Smooth muscle cell of the brain vasculature (primary cell): ENCODE results near the gene DOK5.

ENCODE experiments used
- DNase-seq: peaks from one replicate; pipeline ENCODE4 v3.0.0-alpha.2; 2012; ENCODE audit warnings: low read depth, low spot score

Gene DOK5

DNA sequence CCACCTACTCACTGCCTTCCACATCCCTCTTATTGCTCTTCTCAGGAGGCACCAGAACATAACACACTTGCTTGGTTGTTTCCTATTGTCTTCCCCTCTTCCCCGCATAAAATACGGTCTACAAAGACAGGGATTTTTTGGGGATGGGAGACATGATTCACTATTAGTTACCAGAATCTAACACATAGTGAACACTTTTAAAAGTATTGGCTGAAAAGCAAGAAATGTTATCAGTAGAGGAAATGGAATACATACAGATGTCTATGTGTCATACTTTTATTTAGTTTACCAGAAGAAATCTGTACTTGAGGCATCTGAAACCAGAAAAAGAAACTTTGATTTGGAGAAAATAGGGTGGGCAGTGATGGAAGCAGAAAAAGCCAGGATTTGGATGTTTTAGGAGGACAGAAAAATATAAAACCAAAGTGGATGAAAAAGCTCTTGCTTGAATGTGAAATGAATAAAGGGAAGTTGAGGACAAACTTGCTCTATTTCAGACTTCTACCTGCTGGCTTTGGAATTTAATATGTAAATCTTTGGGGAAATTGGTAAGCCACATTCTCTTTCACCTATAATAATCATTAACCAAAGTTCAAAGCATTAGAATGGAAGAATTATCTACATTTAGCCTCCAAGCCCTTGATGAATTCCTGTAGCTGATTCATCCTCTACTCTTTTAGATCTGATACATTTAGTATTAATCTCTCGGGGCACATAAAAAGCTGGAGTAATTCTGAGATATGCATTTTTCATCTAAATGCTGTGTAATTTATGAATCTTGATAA is 82.6 kb downstream of the DOK5 start:
- DNase-seq, result no peak

DNA sequence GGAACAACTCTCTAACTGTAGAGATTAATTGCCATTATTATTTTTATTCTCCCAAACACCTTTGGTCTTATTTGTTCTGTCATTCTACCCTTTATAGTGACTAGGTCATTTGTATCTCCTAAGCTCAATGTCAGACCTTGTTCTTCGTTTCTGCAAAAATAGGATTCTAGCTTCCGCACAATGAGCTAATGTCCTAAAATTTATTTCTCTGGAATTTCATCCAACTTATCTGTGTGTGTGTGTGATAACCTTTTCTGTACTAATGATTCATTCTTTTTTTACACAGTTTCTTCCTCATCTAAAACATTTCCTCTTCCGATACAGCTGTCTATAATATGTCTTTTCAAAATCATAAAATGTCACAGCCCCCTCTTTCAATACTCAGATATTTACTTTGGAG is 84.5 kb downstream of the DOK5 start:
- no peak for DNase-seq

DNA sequence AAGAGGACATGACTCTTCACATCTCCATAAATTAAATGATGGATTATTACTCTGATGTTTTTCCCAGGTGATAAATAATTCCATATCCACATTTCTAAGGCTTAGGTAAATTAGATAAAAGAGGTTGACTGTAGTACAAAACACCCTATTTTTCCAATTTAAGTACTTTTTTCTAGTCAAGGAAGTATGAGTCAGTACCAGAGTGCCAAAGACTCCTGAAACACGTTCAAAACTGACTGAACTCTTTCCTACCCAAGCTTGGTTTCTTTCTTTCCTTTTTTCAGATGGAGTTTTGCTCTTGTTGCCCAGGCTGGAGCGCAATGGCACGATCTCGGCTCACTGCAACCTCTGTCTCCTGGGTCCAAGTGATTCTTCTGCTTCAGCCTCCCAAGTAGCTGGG is 85.0 kb downstream of the DOK5 start:
- no peak for DNase-seq

DNA sequence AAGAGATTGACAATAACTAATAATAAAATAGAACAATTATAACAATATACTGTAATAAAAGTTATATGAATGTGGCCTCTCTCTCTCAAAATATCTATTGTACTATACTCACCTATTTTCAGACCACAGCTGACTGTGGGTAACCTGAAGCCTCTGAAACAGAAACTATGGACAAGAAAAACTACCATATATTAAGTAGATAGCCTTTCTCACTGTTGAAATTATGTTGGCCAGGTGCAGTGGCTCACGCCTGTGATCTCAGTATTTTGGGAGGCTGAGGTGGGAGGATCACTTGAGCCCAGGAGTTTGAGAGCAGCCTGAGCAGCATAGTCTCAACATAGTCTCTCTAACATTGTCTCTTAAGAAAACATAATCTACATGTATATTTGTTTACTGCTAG is 89.9 kb downstream of the DOK5 start:
- DNase-seq, result no peak

DNA sequence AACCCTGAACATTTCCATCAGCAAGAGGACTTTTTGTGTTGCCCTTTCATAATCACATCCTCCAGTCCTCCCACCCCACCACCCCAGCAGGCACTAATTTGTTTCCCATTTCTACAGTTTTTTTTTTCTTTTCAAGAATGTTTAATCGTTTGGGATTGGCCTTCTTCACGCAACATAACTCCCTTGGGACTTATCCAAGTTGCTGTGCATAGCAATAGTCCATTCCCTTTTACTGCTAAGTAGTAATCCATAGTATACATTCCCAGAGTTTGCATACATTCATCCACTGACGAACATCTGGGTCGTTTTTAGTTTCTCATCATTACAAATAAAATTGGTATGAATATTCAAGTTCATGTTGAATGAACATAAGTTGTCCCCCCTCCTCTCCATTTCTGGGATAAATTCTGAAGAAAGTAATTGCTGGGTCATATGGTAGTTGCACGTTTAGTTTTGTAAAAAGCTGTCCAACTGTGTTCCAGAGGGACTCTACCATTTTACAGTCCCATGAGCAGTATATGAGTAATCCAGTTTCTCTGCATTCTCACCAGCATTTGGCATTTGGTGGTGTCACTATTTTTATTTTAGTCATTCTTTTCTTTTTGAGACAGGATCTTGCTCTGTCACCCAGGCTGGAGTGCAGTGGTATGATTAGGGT is 90.8 kb downstream of the DOK5 start:
- no peak for DNase-seq

DNA sequence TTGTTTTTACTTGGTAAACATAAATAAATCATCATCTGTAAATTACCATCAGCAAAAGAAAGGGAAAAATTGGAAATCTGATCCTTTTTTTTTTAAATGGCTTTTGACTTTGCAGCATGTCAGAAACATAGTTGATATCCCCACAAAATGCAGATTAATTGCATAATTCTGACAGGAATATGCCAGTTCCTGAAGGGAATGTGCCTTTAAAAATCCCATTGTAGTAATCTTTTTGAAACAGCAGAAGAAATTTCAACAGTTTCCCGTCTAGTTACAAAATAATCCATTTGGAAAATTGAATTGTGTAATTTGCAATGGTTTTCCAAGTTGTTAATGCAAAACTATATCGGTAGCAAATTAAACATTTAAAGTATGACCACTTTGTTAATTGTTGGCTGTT is 95.2 kb downstream of the DOK5 start:
- DNase-seq, result no peak

DNA sequence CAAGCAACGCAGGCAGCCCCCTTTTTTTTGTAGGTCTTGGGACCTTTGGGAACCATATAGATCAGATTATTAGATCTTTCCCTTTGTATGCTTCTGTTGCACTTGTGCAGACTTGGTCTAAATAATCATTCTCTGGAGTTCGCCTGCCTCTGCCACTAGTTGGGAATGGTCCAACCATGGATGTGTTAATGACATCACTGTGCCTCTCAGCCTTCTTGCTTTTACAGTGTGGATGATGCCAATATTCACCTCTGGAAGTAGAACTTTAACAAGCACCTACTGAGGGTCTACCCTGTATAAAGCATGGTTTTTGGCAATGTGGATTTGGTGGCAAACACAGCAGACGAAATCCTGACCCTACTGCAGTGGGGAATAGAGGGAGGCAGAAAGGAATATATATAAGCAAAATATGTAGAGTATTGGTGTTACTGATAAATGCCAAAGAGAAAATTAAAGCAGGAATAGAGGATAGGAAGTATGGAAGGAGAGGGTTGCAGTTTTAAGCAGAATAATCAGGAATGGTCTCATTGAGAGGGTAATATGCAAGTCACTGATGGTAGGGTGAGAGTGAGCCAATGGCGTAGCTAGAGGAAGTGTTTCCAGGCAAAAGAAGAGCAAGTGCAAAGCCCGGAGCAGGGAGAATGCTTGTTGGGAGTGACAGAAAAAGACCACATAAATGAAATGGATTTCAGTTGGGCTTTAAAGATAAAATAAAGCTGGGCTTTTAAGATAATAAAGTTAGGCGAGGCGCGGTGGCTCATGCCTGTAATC is 97.5 kb downstream of the DOK5 start:
- DNase-seq, result no peak

DNA sequence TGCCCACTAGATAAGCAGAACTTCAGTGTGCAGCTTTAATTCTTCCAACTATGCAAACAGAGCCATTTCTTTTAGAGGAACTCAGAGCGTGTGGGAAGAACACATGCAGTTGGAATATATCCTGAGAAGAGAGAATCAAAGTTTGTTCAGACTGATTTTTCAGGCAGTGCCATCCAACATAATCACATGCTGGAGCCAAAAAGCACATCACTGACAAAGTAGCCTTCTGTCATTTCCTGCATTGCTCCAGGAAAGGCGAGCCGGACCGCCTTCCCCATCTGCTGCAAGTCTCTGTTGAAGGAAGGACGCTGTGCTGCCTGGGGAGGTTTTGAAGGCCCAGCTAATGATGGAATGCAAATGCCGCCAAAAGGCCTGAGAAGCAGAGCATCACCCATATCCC is 98.4 kb downstream of the DOK5 start:
- DNase-seq, result no peak

DNA sequence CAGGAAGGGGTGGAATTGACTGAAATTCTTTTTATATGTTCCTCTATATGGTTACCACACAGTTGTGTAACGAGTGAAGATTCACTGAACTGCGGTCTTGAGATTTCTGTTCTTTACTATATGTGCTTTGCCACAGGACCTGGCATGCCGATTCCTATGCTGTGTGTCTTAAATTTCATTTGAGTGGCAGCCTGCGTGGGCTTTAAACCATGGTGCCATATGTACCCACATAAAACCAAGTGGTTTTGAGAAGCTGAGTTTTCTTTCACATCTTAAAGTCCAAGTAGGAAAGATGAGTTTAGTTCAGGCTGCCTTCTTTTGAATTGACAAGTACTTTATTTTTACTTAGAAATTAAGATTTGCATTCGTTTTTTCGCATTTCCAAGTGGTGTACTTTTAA is 101.1 kb downstream of the DOK5 start:
- DNase-seq, result no peak

DNA sequence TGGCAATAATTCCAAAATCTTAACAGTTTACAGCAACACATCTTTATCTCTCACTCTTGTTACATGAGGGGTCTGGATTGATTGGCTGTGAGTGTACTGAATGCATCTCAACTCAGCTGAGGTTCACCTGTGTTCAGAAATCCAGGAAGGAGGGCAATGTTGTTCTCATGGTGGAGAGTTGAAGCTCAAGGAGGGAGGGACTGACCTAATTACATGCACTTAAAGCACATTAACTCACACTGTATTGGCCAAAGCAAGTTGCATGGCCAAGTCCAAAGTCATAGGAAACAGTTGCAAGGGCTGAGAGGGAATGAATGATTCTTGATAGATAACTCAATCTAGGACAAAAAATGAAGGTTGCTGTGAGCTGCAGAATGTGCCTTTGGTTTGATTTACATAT is 102.2 kb downstream of the DOK5 start:
- no peak for DNase-seq

DNA sequence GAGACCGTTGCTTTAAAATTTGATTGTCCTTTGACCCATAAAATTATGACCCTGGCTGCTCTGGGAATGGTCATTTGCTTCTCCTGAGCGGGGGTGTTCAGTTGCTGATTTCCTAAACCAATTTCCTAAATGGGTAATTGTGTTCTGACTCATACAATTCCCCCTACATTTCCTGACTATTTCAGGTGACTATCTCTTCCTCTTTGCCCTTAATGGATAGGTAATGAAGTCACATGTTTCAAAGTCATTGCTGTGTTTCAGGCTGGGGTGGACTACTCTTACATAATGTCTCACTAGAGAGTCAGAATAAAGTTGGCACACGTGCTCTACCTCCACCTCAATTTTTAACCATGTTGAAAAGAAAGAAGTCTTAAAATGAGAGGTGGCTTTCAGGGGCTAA is 109.8 kb downstream of the DOK5 start:
- no peak for DNase-seq

DNA sequence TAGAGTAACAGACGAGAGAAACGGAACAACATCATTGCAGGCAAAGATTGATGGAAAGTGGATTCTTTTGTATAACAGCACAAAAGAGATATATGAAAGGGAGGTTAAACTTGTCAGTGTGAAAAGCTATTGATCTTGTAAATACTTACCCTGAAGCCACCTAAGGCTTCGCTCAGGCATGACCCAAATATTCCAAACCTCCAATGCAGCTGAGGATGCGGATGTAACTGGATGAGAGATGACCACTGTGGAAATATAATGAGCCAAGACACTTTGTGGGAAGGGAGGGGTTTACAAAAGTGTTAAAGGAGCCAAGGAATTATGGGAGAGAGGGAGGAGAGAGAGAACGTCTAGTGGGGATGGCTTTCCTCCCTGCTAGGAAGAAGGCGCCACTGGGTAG is 112.0 kb downstream of the DOK5 start:
- DNase-seq, result no peak

DNA sequence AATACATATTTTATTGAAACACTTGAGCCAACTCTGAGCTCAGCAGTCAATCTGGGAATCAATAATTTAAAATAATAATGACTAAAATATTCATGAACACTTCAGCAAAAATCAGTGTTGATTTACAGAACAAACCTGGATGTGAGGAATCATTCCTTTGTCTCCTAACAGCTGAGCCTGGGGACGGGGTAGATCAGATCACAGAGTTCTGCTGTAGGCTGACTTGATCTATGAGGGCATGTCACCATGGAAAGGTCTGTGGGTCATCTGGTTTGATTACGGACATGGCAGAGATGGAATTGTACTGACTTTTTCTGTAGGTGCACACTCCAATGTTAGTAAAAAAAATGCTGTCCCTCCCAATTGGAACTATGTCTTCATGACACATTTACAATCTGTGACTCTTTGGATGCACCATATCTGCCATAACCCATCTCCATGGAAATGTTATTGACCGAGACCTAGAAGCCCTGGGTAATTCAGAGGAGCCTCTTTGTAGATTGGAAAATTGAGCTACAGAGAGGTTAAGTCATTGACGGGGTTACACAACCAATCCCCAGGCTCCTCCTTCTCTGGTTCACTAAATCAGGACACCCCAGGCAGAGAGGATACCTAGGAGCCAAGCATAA is 114.1 kb downstream of the DOK5 start:
- no peak for DNase-seq

DNA sequence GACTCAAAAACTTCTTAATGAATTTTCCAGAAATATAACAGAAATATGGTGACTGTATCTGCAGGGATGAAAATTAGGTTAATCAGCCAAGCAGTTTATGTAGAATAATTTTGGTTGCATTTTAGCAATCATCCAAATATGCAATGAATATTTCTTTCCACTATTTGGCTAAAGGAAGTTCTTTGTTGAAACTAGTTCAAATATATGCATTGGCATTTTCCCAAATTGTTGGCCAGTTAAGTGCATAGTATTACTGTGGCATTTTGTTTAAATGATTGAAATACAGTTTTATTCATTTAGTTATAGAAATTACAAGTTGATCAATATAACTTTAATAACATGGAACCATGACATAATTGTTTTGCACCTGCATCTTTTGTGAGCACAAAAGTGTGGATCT is 115.5 kb downstream of the DOK5 start:
- DNase-seq, result no peak

DNA sequence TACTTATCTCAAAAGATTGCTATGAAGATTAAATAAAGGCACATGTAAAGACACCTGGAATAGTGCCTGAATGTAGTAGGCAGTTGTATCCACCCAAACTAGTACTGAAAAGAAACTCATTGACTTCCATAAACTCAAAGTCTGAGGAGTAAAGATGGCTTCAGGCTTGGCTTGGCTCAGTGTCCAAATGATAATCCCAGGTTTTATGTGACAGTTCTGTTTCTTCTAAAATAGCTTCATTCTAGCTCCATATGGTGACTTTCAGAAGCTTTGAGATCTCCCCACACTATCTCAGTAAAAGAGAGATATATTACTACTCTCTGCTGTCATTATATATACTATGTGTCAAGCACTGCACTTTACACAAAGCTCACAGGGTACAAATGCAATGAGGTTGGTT is 121.3 kb downstream of the DOK5 start:
- DNase-seq, result no peak

DNA sequence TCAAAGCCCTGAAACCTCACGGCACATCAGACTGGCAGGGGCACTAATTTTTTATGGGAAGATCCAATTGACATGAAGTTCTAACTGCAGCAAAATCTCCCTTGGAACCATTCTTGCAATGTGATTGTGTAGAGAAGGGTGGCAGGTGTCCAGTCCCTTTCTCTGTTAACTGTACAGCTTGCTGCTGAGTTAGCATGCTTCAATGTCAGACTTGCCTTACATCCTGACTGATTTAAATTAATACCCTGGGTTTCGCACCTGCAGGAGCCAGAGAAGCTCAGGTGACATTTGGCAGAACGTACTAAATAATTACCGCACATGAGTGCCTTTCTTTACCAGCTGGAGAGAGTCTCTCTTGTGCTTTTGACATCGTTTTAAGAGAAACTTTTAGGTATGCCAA is 123.0 kb downstream of the DOK5 start:
- no peak for DNase-seq

DNA sequence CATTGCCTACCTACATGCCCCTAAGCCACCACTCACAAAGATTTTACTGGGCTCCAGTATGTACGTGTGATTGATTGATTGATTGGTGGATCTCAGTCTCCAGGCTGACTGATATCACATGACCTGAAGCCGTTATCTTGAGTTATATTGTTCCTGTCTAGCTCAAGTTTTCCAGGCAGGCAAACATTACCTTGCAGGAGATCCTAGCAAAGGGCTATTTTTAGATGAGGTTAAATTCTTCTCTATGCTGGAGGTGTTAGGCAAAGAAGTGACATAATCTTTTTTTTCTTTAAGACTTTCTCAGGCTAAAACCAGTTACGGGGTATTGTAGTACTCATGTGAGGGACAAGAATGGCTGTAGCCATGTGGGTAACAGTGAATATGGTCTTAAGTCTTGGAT is 125.2 kb downstream of the DOK5 start:
- DNase-seq, result no peak

DNA sequence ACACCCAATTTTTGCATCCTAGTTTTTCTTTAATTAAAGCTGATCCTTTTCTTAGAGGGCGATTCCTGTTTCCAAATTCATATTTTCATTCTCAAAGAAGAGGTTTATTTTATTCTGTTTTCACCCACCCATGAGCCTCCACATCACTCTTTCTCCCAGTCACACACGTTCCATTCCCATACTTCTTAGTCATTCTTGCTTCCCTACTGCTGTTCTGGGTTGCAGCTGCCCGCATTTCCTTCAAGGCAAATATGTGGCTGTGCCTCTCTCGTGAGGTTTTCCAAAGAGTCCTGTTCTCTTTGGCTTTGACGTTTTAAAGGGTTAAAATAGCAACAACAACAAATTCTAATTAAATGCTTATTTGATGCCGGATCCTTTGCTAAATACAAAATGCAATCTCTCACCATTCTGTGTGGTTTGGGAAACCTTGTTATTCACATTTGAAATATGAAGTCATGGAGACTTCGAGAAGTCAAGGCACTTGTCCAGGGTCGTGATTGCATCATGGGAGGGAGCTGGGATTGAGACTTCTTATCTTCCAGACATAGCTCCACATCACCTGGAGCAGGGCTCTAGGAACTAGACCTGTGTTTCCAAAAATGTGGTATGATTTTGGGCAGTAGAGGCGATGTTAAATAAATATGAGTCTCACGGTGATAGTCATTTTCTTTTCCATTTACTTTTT is 126.6 kb downstream of the DOK5 start:
- DNase-seq, result no peak

DNA sequence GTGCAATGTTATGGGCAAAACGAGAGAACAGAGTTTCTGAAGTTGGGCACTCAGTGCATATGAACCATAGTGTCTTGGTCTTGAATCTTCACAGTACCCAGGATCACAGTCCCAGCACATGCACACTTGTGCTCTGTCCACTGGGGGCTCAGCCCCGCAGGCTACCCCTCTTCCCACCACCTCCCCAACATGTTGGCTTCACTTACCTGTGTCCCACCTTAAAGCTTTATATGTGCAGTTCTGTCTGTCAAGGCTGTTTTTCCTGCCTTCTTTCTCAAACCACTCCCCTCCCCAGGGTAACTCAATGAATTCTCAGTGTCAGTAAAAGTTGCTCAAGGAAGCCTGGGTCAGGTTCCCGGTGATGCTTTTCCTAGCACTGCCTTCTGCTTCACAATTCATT is 129.9 kb downstream of the DOK5 start:
- no peak for DNase-seq

DNA sequence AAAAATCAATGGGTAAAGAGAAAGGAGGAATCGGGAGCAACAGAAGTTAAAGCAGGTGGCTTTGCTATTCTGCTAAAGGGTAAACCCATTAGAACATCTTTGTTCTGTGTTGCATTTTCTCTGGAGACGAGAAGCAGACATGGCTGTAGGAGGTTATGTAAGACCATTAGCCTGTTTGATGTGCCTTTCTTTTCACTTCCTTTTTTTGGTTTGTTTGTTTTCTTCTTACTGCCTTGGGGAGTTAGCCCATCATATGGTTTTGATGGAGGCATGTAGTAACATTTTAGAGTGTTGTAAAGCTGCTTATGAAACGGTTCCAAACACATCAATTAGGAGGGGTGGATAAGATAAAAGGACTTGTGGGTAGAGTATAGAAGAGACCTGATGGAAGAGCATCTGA is 131.0 kb downstream of the DOK5 start:
- no peak for DNase-seq

DNA sequence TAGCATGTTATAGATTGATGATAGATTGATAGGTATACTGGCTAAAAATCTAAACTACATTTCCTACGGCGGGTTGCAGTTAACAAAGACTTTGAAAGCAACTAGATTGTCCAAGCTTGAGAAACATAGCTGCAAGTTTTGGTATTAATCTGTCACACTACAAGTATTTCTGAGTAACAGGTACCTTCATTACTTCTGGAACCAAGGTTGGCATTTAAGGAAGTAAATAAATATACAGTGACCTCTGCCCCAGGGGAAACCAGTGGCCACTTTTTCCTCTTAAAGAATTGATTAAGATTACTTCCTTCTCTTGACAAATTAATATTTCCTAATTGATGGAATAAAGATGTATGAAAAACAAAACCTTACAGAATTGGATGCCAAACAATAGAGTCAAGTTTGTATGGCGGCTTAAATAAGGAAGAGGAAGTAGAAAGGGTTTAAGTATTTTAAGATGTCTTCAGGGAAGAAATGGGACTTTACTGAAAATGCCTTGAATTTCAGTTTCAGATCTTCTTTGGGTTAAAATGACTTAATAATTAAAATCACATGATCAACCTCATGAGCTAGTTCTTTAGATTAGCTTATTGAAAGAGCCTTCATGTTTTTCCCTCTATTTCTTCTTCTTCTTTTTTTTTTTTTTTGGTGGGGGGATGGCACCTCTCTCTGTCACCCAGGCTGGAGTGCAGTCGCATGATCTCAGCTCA is 132.8 kb downstream of the DOK5 start:
- DNase-seq, result no peak
